NOMO-1 treated with DMSO at 0.1 percent for 48 hours (cell line): ENCODE results near the gene ZBTB40.

ENCODE experiments used
- DNase-seq: peaks from one replicate; lab custom pipeline; 2025; ENCODE audit not compliant: unreplicated experiment; lab: John Stamatoyannopoulos, UW

The ZBTB40 gene, protein sequence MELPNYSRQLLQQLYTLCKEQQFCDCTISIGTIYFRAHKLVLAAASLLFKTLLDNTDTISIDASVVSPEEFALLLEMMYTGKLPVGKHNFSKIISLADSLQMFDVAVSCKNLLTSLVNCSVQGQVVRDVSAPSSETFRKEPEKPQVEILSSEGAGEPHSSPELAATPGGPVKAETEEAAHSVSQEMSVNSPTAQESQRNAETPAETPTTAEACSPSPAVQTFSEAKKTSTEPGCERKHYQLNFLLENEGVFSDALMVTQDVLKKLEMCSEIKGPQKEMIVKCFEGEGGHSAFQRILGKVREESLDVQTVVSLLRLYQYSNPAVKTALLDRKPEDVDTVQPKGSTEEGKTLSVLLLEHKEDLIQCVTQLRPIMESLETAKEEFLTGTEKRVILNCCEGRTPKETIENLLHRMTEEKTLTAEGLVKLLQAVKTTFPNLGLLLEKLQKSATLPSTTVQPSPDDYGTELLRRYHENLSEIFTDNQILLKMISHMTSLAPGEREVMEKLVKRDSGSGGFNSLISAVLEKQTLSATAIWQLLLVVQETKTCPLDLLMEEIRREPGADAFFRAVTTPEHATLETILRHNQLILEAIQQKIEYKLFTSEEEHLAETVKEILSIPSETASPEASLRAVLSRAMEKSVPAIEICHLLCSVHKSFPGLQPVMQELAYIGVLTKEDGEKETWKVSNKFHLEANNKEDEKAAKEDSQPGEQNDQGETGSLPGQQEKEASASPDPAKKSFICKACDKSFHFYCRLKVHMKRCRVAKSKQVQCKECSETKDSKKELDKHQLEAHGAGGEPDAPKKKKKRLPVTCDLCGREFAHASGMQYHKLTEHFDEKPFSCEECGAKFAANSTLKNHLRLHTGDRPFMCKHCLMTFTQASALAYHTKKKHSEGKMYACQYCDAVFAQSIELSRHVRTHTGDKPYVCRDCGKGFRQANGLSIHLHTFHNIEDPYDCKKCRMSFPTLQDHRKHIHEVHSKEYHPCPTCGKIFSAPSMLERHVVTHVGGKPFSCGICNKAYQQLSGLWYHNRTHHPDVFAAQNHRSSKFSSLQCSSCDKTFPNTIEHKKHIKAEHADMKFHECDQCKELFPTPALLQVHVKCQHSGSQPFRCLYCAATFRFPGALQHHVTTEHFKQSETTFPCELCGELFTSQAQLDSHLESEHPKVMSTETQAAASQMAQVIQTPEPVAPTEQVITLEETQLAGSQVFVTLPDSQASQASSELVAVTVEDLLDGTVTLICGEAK

DNA sequence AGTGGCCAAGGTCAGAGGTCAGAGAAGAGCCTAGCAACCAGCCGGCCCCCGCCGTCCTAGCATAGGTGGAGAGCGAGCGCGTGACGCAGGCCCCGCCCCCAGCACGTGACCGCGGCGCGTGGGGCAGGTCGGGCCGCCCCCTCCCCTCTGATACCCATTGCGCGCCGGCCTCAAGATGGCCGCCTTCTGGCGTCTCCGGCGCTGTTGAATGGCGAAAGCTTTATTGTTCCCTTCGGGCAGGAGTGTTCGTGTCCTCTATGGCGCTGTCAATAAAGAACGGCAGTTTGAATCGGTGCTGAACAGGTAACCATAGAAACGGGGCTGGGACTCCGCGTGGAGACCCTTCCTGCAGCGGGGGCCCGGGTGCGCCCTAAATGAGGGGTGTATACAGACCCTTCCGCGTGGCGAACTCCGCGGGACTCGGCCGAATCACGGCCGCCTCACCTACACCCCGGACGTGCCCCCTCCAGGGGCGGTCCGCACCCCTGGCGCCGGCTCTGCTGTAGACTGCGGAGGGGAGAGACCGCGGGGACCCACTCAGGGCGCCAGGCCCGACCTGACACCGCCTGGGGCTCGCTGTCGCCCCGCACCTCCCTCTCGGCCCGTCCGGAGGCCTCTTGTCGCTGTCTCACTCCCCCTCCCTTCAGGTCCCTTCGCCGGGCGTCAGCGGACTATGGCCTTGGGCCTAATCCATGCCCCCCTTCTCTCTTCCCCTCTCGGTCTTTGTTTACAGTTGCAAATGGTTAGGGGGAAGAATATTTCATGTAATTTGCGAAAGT lies at the start of gene ZBTB40:
Gene ZBTB40 (plus strand): TSS at position 150 of the 779 bp plus-strand sequence. CDS start 38,098 bp downstream, outside the sequence.
- peak; percentile 94 for DNase-seq

DNA sequence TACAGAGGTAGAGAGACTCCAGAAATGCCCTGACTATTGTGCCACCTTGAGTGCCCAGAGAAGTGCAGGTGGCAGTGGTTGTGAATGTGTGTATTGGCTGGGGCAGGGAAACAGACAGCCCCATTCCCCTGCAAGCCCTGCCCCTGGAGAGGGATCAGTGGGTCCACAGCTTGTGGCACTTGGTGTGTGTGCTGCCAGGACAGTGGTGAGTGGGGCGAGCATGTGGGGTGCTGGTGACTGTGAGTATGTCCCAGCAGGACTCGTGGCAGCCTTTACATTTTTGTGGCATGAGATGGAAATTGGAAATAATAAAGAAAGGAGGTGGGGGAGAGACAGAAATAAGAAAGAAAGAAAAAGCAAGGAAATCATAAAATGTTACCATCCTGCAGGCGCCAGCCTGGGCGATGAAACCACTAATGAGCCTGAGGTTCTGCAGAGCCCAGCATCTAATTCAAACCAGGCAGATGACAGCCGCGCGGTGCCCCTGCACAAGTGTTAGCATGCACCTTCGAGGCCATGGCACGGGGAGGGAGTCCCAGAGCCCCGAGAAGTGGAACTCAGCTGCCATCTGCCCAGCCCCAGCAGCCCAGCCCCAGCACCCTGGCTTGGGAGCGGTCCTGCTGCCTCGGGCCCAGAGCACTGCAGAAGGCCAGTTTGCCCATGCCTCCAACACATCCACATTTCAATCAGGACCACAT lies 49.1 kb upstream of the ZBTB40 start:
- no peak for DNase-seq

DNA sequence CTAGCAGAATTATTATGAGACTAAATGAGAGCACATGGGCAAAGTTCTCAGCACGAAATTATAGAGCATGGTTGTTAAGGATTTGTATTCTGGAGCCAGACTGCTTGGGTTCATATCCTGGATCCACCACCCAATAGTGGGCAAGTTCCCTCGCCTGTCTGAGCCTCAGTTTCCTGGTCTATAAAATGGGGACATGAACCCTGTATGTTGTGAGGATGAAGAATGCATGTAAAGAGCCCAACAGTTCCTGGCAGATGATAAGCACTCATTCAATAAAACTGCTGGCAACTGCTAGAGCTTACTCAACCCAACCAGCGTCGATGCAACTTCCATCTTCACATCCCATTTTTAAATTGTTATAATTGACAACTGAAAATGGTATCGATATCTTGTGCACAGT lies 47.2 kb upstream of the ZBTB40 start:
- DNase-seq, result no peak

DNA sequence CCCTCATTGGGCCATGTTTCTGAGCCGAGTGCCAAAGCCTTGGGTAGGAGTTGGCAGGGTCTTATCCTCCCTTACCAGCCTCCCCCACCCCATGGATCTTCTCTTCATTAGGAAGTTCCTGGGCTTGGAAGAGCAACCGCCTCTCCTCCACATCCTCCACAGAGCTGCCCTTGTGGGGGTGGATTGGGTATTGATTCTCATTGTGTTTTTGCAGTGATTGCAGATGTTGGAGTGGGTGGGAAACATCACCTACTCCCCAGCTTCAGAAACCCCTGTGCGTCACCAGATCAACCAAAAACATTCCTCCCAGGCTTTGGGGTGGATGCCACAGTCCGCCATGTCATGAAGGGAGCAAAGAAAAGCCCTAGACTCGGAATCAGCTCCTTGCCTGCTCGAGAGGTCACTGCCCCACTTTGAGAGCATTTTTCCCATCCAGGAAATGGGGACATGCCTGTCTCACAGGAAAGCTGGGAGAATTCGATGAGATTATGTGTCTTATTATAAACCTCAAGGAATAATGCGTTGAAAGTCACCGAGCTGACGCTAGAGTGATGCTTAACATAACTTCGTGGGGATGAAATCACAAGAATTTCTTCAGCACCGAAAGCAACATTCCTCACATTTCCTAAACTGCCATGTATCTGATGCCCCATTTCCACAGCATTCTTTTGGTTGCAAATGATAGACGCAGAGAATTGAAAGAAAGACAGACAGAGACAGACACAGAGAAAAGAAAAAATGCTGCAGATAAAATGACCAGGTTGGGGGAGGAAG lies 44.7 kb upstream of the ZBTB40 start:
- no peak for DNase-seq

DNA sequence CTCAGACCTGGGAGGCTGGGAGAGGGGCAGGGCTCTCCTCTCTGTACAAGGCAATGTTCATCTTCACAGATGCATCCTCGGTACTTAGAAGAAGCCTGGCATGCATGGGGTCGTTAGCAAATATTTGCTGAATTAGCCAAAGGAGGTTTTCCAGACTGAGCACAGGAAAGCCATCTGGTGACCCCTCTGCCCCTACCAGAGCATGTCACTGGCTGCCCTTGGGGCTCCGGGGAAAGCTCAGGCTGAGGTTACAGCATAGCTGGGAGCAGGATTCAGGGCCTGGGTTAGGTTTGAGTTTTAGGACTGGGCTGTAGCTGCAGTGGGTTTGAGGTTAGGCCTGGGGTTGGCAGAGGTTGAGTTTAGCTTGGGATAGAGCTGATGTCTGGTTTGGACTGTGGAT lies 43.4 kb upstream of the ZBTB40 start:
- DNase-seq, result no peak

DNA sequence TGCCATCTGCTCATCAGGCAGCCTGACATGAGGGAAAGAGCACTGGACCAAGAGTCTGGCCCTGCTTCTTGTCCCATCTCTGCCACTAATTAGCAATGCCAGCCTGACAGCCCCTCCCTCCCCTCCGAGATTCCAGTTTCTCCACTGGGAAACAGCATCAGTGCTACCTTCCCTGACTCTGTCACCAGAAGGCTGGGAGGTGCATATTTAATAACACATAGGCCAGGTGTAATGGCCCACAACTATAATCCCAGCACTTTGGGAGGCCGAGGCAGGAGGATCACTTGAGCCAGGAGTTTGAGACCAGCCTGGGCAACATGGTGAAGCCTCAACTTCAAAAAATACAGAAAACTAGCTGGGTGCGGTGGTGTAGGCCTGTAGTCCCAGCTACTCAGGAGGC lies 41.2 kb upstream of the ZBTB40 start:
- DNase-seq, result no peak

DNA sequence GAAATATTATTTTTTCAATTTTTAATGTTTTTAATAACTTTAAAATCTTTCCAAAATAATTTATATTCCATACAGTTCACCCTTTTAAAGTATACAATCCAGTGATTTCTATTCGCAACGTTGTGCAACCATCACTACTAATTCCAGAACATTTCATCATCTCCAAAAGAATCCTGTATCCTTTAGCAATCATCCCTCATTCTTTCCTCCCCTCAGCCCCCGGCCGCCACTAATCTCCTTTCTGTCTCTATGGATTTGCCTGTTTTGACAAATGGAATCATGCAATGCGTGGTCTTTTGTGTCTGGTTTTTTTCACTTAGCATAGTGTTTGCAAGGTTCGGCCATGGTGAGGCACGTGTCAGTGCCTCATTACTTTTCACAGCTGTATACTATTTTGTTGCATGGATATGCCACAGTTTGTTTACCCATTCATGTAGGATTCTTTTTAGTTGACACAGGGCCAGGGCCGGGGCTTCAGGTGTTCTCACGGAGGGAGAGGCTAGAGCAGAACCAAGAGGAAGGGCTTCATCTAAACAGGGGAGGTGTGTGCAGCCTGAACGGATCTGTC lies 40.6 kb upstream of the ZBTB40 start:
- no peak for DNase-seq

DNA sequence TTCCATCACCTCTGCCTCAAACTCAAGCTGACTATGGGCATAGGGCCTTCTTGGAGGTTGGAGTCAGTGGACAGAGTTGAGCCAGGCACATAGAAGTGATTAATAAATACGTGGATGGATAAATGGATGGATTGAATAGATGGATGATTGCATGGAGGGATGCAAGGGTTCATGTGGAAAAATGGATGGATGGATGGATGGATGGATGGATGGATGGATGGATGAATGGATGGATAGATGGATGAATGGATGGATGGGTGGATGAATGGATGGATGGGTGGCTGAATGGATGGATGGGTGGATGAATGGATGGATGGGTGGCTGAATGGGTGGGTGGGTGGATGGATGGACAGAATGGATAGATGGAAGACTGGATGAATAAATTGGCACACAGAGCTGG lies 40.1 kb upstream of the ZBTB40 start:
- no peak for DNase-seq

DNA sequence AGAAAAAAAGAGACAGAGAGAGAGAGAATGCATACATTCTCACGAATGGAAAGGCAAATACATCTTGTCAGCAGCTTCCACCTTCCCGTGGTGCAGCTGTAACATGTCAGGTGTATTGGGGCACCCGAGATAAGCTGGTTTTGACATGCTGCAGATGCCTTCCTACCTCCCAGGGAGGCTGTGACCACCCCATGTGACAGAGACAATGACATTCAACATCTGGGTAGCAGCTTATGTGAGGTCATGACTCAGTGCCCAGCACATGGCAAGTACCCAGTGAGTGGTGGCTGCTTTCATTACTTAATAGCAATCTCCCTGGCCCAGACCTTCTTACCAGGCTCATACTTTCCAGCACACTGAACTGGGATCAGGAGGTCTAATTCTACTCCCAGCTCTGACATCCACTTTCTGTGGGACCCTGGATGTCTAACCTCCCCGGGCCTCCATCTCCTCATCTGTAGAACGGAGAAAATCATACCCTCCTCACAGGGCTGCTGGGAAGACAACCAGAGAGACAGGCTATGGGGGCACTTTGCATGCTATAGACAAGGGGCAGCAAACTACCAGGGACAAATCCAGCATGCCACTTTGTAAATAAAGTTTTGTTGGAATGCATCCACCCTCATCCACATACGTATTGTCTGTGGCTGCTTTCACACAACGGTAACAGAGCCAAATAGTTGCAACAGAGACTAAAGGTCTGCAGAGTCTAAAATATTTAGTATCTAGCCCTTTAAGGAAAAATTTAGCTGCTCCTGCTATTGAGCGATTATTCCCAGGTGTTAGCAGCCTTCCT lies 38.5 kb upstream of the ZBTB40 start:
- no peak for DNase-seq

DNA sequence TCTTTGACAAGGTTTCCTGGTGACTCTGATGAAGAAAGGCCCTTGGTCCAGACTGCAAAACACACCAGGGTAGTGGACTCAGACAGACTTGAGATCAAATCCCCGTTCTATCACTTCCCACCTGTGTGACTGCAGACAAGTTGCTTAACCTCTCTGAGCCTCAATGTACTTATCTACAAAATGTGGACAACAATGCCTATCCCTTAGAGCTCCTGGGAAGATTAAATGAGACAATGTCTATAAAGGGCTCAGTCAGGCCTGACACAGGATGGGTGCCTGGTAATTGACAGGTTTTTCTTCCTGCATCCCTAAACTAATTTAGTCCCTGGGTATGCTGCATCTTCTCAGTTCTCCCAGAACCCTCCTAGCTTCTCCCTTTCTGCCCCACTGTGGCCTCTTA lies 37.9 kb upstream of the ZBTB40 start:
- DNase-seq, result no peak

DNA sequence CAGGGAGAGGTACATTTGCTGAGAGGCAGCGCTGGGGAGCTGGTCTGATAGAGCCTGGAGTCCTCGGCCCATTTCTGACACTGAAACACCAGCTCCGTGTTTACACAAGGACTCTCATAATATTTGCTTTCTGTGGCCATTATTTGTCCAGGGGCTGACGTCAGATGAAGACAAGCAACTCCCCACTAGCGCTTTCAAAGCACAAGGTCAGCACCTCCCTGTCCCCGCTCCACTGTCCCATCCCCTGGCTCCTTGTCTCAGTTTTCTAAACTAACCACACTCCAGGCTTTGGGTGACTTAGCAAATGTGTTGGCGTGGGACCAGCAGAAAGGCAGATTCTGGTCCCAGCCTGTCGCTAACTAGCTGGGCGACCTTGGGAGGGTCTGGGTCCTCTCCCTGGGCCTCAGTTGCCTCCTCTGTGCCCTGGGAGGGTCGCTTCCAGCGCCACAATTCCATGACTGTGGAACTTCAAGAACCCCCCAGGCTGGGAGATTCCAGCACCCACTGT lies 37.4 kb upstream of the ZBTB40 start:
- DNase-seq, result no peak

DNA sequence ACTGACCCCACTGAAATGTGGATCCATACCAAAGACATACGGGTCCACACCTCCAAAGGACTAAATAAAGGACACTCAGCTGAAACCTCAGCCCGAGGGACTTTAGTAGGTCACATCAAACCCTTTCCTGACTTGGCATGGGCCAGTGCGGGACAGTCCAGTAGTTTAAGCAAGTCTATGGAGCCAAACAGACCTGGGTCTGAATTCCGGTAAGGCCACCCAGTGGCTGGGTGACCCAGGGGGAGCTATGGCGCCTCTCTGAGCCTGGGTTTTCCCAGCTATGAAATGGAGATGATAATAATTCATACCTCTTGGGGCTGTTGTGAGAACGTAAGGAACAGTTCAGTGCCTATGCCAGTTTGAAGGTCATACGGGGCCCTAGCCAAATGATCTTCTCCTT lies 36.2 kb upstream of the ZBTB40 start:
- DNase-seq, result no peak

DNA sequence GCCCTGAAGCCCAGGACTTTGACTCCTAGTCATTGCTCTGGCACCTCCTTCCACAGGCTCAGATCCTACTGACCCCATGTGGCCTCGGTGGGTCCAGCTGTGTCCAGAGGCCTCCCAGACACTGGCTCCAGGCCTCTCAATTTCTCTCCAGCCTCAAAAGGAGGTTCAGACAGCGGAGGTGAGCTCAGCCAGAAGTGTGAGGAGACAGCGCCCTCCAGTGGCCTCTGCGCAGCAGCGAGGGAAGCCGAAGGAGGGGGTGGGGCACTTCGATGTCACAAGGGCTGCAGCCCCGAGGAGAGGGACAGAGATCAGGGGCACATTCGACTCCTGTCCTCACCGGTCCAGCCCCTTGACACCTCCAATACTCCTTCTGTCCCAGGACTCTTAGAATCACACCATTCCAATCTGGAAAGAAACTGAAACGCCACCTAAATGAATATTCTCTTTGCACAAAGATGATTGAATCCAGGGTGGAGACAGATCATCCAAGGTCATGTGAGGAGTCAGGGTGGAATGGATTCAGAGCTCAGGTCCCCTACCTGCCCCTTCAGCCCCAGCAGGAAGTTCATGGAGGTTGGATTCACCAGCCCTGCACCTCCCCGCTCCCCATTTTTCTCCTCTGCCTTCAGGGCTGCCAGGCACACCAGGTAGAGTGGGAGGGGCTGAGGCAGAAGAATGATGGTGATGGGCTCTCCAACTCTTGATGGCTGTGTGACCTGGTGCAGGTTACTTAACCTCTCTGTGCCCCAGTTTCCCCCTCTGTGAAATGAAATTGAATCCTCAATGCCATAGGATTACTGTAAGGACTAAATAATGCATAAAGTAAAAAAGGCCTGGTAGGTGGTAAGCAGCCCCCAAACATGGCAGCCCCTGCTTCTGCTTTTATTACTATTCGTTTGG lies 34.8 kb upstream of the ZBTB40 start:
- DNase-seq, result peak; percentile 46

DNA sequence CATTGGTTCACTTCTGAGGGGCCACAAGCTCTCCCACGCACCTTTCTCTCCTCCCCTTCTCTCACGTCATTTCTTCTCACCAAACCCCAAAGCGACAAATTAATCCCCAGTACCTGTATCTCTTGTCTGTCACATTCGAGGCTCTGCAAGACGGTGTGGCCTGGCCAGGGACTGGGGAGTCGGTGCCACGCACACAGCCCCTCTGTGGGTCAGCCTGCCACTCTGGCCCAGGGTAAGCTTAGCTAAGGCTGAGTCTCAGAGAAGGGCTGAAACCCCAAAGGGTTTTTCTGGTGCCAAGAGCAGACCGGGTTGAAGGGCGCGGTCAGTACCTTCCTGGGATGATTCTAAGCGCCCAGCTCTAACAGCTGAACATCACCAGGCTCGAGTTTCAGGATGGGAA lies 34.2 kb upstream of the ZBTB40 start:
- no peak for DNase-seq

DNA sequence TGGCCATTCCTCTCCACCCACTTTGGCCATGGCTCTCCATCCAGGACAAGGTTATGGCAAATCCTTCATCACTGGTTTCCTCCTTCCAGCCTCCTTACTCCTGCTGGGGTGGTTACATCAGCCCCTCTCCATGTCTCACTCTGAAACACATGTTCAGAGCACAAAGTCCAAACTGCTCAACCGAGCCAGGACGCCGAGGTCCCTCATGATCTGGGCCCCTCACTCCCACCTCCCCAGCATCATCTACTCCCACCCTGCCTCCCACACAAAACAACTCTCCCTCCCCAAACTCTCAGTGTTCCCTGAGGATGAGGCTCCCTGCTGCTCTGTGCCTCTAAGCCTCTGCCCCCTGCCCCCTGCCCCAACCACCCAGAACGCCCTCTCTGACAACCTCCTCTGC lies 33.3 kb upstream of the ZBTB40 start:
- no peak for DNase-seq

DNA sequence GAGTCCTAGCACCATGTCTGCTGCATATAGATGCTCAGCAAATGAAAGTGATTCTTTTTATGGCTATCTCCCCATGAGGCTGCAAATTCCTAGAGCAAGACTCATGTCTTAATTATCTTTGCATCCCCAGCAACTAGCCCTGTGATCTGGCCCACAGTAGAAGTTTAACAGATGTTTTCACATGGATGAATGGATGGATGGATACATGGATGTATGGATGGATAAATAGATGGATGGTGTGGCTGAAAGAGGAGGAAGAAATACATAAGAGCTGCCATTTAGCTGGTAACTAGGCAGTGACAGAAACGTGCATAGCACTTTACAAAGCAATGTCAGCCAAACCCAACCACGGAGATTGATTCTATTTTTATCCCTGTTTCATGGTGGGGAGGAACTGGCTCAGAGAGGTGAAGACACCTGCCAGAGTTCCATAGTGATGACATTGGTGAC lies 32.7 kb upstream of the ZBTB40 start:
- no peak for DNase-seq
